AG09309 (cell line): ENCODE results near the gene WDR75.

Source experiments
- DNase-seq: peaks from one replicate; pipeline ENCODE4 v3.0.0-alpha.2; 2010; ENCODE audit warnings: low read depth
- H3K4me3 ChIP-seq: 2 replicates; pipeline ENCODE4 v1.5.1; 2011; ENCODE audit warnings: mild to moderate bottlenecking, low read depth, low read length, moderate library complexity; ENCODE audit not compliant: control insufficient read depth
- TF ChIP-seq, protein P1 (sequence below): IDR thresholded peaks from 2 replicates; pipeline ENCODE4 v1.5.1; 2011; ENCODE audit warnings: mild to moderate bottlenecking, low read depth, low read length, inconsistent platforms; ENCODE audit not compliant: insufficient read depth, control insufficient read depth; ENCODE audit errors: missing control alignments

WDR75 gene

DNA sequence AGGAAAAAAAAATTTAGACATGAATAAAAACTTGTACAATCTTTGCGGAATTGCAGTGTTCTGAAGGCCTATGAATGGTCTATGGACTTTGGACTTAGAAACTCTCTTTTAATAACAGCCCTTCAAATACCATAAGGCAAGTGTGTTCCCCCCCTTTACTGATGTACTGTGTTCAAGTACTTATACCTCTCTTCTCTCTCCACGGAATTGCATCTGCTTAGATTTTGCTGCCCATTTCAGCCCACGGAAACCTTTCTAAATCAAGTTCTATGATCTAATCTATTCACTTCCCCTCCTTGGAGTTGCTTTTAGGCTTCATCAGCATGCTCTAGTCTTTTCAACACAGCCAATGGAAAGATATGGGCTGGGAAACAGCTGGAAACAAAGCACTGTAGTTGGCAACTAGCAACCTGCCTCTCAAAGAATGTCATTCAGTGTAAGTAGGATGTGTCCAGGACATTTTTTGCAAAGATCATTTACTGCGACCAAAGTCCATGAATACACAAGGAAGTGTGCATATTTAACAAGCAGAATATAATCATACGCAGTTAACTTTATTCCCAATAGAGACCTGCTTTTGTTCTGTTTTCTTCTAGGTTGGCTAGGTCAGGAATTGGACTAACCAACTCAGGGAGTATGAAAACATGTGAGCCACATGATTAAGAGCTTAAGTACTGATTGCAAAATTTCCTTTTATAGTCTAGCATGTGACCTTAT is 81.3 kb downstream of the WDR75 start:
- TF ChIP-seq, protein P1, sequence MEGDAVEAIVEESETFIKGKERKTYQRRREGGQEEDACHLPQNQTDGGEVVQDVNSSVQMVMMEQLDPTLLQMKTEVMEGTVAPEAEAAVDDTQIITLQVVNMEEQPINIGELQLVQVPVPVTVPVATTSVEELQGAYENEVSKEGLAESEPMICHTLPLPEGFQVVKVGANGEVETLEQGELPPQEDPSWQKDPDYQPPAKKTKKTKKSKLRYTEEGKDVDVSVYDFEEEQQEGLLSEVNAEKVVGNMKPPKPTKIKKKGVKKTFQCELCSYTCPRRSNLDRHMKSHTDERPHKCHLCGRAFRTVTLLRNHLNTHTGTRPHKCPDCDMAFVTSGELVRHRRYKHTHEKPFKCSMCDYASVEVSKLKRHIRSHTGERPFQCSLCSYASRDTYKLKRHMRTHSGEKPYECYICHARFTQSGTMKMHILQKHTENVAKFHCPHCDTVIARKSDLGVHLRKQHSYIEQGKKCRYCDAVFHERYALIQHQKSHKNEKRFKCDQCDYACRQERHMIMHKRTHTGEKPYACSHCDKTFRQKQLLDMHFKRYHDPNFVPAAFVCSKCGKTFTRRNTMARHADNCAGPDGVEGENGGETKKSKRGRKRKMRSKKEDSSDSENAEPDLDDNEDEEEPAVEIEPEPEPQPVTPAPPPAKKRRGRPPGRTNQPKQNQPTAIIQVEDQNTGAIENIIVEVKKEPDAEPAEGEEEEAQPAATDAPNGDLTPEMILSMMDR: no peak
- DNase-seq: no peak
- H3K4me3 ChIP-seq: no peak overlapping the region

DNA sequence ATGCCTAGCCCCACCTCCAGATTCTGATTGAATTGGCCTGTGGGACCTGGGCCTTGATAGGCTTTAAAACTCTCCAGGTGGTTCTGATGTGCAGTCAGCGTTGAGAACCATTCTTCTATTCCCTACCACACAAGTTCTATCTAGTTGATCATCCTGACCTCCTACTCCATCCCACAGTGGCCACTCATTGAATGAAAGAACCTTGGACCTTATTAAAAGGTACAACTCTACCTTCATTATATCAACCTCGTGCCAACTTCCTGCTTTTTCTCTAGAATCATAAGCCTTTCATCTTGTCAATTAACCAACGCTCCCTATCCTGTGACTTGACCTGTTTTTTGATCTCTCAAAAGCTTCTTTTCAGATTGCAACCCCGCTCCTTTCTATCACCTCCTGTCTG is 83.5 kb downstream of the WDR75 start:
- no peak overlapping the region for H3K4me3 ChIP-seq
- TF ChIP-seq, protein P1: no peak
- DNase-seq: no peak
